GM19193 (cell line): ENCODE measurements around the gene UBA52.

Experiments used
- POLR2A ChIP-seq: IDR thresholded peaks from 4 replicates; pipeline ENCODE4 v1.6.1; 2011; ENCODE audit not compliant: insufficient read depth, insufficient read length; ENCODE audit errors: extremely low read depth

UBA52 gene

DNA sequence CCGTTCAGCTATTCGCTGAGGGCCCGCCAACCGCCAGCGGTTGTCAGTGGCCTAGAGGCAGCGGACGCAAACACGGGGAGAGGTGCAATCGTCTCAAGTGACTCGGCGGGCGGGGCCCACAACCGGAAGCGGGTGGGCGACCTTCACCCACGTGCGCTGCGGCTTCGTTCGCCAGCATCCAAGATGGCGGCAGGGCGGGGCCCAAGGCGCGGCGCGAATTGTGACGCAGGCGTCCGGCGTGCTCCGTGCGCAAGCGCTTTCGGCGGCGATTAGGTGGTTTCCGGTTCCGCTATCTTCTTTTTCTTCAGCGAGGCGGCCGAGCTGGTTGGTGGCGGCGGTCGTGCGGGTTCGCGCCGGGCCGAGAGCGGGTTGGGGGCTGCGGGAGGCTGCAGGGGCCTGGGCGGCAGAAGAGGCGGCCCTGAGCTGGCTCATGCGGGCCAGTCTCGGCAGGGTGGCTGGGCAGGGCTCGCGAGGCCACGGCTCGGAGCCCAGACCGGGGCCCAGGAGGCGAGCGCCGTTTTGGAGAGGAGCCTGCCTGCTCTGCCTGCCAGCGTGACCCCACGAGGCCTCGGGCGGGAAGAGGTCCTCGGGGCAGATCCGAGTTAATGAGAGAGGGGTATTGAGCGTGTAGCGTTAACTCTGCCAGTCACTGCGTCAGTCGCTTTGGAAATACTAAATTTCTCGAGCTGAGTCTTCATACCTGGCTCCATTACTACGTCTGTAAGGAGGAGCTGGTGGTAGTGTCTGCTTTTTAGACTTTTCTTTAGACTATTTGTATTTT, at the start of gene UBA52:
Gene UBA52, plus strand, starts transcription at position 294 of the 781 bp plus-strand sequence. CDS start 1,444 bp downstream, outside the sequence.
- TF ChIP-seq POLR2A: peak; percentile 98

DNA sequence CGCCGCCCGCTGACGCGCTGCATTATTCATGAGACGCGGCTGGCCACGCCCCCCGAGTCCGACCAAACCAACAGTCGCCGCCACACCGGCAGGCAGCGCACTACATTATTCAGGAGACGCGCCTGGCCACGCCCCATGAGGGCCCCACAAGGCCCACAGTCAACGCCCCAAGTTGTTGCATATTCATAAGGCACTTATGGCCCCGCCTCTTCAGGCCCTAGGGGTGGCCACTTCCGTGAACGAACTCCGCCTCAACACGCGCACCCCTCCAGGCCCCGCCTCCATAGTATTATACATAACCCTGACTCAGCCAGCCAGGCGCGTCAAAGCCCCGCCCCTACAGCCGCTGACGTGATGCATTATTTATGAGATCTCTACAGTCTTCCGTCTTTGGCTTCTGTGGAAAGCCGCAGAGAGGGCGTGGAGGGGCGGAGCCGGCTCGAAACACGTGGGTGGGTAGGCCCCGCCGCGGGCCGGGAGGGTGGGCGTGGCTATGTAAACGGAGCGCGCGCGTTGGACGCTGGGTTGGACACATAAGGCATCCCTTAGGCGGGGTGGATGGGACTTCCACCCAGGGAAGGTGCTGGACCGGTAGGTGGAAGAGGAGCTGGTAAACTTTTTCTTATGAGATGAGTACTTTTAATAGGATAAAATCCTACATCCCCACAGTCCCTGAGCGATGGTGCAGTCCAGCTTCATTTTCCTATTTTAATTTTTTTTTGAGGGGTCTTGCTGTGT, 49.4 kb upstream of the UBA52 start:
- TF ChIP-seq POLR2A: peak; percentile 65

DNA sequence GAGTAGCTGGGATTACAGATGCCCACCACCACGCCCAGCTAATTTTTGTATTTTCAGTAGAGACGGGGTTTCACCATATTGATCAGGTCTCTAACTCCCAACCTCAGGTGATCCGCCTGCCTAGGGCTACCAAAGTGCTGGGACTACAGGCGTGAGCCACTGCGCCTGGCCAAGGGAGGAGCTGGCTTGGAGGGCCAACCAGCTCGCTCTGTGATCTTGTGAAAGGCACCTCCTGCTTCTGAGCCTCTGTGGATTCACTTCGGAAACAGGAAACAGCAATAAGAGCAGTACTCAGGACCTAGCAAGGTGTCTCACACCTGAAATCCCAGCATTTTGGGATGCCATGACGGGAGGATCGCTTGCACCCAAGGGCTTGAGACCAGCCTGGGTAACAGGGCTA, 47.8 kb upstream of the UBA52 start:
- TF ChIP-seq POLR2A: no peak

DNA sequence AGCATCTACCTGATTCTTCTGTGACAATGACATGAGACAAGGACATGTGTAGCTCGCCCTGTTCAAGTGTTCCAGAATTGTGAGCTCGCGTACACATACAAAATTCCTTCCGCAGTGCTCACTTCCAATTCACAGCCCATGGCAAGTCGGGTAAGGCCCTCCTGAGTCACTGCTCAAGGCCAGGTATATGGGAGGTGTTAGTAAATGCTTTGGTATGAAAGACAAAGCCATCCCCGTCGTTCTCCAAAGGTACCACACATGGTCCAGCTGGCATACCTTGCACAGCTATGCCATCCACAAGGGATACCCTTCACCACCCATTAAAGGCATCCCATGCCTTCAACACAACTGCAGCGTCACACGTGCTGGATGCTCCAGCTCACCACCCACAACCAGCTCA, 45.3 kb upstream of the UBA52 start:
- no peak for TF ChIP-seq POLR2A

DNA sequence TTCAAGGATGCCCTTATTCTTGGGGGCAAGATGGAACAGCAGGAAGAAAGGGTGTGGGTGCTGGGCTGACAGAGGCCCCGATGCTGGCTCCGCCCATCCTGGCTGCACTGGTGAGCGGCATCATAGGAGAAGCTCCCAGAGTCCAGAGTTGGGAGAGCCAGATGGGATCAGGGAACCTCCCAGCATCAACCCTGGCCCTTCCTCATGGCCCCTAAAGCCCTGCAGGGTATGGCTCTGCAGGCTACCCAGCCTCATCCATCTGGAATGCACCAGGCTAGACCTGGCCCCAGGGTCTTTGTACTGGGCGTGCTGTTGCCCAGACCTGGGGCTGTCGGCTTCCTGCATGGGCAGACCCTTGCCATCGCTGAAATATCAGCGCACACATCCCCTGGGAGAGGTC, 41.9 kb upstream of the UBA52 start:
- no peak for TF ChIP-seq POLR2A

DNA sequence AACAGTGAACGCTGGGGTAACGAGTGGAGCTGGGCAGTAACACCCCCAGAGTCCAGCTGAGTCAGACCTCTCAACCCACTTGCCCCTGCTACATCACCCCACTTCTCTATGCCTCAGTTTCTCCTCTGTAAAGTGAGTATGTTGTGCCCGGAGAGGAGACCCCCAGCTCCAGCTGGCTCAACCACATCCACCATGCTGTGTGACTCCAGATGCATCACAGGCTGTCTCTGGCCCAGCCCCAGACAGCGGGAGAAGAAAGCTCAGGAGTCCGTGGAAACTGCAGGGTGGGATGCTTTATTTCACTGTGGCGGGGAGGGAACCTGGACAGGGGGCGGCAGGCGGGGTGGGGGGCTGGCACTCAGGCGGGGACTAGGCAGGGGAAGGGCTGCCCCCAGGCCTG, 40.2 kb upstream of the UBA52 start:
- no peak for TF ChIP-seq POLR2A

DNA sequence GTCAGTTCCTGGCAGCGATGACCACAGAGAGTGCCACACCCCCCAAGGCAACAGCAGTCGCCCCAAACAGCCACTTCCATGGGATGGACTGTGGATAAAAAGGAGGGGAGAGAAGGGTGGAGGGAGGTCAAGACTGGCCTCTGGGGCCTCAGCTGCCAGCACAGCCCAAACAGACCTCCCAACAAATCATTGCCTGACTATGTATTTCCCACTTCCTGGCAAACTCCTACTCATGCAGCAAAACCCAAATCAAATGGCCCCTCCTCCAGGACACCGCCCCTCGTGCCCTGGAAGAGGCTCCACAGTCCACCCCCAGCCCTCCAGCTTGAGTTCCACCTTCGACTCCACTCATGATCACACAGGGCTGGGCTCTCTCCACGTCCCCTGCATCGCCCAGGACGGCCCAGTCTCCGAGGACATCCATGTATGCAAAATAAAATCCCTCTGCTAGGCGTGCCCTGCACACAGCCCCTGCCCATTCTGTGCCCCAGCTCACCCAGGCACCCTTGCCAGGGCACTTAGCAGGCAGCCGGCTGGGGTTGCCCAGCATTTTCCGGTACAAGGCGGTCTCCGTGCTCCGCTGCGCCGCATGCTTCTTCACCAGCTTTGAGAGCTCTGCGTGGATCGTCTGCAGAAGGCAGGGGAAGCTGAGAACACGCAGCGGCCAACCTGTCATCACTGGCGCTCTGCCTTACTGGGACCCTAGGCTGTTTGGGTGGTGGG, 39.3 kb upstream of the UBA52 start:
- TF ChIP-seq POLR2A: no peak

DNA sequence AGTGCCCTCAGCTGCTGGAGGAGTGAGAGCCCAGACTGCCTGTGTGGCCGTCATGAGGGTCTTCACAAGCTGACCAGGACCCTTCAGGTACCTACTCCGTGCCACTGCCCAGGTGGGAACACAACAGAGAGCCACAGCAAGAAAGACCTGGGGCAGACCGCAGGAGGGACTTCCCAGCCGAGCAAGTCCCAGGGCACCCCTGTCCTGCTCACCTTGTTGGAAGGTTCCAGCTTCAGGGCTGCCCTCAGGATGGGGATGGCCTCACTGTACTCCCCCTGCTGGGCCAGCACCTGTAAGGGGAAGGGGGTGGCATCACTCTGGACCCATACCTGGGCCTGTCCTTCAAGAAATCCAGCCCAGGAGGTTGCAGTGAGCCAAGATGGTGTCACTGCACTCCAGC, 38.6 kb upstream of the UBA52 start:
- no peak for TF ChIP-seq POLR2A

DNA sequence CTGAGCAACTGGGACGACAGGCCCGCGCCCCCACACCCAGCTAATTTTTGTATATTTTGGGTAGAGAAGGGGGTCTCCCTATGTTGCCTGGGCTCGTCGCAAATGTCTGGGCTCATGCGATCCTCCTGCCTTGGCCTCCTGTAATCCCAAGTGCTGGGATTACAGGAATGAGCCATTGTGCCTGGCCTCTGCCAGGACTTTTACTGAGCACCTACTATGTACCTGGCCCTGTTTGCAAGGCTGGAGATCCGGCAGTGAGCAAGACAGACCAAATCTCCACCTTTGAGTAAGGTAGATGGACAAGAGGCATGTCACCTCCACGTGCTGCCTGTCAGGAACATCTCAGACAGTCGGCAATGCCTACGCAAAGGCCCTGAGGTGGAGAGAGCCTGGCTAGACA, 35.2 kb upstream of the UBA52 start:
- no peak for TF ChIP-seq POLR2A

DNA sequence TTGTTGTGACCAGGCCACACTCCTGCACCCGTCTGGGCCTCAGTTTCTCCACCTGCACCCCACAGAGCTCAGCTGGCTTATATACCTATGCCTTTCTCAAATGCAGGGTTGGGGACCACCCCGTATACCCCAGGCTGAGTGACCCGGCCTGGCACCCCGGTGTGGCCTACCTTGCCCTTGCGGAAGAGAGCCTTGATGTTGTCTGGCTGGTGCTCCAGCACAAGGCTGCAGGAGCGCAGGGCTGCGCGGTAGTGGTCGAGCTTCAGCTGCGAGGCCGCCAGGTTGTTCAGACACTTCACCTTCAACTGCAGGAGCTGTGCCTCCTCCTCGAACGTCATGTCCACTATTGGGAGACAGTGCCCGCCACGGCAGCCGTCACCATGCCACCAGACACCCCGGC, 34.2 kb upstream of the UBA52 start:
- TF ChIP-seq POLR2A: no peak

DNA sequence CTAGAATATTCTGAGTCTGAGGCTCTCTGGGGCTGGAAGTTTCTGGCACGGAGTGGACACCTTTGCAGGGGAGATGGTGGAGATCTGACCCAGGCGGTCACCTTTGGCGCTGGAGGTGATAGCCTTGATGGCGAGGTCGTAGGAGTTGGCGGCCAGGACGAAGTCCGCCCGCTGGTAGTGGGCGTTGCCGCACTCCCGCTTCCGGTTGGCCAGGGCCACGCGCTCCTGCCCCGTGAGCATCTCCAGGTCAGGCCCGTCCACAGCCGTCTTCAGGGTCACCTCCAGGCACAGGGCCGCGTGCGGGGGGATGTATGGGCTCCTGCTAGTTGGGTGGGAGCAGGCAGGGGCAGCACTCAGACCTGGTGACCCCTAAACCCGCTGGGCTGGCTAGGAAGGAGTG, 33.5 kb upstream of the UBA52 start:
- no peak for TF ChIP-seq POLR2A

DNA sequence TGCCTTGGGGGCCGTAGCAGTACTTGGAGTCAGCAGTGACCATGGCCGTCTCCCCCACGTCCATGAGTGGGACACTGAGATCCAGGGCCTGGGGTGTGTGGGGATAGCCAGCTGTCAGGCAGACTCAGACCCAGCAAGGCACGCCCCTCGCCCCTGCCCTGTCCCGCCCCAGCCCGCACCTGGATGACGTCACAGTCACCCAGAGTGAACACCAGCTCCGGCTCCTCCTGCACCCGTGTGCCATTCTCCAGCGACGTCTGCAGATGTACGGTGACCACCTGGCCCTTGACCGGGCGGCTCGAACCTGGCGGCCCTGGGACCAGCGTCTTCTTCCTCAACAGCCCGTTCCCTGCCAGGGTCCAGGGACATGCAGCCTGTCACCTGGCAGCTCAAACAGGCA, 32.3 kb upstream of the UBA52 start:
- no peak for TF ChIP-seq POLR2A

DNA sequence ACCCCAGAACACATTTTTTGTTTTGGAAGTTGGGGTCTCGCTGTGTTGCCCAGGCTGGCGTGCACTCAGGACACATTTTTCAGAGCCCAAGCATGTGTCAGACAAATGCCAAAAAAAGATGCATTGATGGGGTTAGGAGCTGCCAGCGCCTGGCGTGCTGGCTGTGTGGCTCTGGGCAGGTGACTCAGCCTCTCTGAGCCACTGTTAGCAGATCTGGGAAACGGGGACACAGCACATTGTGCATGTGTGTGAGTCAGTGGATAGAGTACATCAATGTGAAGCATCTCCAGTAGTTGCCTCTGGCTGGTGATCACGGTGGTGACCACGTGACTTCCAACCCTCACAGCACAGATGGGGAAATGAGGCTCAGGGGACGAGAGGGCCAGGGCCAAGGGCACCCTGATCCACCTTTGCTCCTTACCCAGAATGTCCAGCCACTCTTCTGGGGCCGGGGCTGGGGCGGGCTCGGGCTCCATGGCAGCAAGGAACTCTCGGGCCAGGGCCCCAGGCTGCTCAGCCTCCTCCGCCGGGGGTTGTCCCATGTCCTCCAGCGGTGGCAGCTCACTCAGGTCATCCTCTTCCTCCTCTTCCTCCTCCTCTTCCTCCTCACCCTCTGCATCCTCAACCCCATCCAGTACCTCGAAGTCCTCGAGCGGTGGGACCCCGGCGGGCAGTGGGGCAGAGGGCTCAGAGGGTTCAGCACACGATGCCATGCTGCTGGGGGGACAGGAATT, 30.2 kb upstream of the UBA52 start:
- no peak for TF ChIP-seq POLR2A

DNA sequence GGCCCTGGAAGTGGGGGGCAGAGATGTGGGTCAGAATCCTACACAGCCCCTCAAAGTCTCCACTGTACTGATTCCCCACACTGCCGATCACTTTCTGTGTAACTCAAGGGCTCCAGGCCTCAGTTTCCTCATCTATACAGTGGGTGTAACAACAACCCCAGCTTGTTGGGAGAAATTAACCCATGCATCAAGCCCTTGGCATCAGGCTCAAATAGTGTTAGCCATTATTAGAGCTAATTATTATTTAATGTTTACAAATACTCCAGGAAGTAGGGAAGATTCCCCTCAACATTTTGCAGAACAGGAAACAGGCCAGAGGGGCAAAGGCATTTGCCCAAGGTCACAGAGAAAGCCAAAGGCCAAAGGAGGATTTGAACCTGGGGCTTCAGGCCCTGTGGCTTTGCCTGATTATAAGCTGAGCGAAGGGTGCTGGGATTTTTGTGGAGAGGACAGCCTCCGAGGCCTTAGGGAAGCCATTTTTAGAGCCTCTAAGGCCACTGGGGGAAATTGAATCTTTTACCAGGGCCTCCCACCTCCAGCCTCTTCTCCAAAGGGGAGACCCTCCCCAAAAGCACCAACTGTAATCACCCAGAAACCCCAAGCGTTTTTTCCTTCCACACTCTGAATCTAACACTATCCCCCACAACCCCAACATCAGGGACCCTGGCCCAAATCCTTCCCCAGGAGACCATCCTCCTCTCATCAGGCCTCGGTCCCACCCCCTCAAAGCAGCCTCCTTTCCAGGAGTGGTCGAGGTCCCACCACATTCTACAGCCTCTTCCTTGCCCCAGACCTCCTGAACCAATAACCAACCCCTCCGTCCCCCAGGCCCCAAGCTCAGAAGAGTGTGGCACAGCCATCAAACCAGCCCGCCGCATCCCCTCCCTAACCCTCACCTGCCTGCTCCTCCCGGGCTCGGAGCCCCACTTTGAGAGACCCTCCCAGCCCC, 29.4 kb upstream of the UBA52 start:
- no peak for TF ChIP-seq POLR2A
